Aorta (tissue), 5 donors: ENCODE measurements around the gene ARHGAP22. TPM values are rescaled to one million over a fixed set of nuclear protein-coding genes. Genes with fewer than 3 reads are reported as not detected.
A peak's percentile ranks its signal among the peaks of the same experiment; 100 is the strongest.

Experiments
- ATAC-seq: fragments of 200-7000 bp; cut with Tn5 transposase; one replicate; pipeline ENCODE4 v1.9.1; 2022; ENCODE audit warnings: moderate library complexity; ENCODE audit not compliant: low FRiP score
- DNase-seq, 2 donors: peaks; one replicate each; pipeline ENCODE4 v3.0.0-alpha.2; 2020
- H3K27ac ChIP-seq, 2 donors: one replicate each; pipeline ENCODE4 v1.5.1; 2013; ENCODE audit warnings: low read length in 2 of 2, mild to moderate bottlenecking in 2 of 2, moderate library complexity in 2 of 2, control low read depth in 1 of 2, inconsistent platforms in 1 of 2, low read depth in 1 of 2
- H3K27me3 ChIP-seq, 2 donors: one replicate each; pipeline ENCODE4 v1.6.1; 2013; ENCODE audit warnings: control low read depth in 1 of 2, low read length in 1 of 2, mild to moderate bottlenecking in 1 of 2, moderate library complexity in 1 of 2; ENCODE audit not compliant: insufficient read depth in 2 of 2, control insufficient read depth in 1 of 2
- H3K36me3 ChIP-seq, 2 donors: one replicate each; pipeline ENCODE4 v1.6.1; 2013; ENCODE audit warnings: control low read depth in 1 of 2, low read length in 1 of 2, mild to moderate bottlenecking in 1 of 2; ENCODE audit not compliant: insufficient read depth in 2 of 2, control insufficient read depth in 1 of 2
- H3K4me1 ChIP-seq, 2 donors: one replicate each; pipeline ENCODE4 v1.6.1; 2013; ENCODE audit warnings: low read length in 2 of 2, control low read depth in 1 of 2, mild to moderate bottlenecking in 1 of 2, moderate library complexity in 1 of 2; ENCODE audit not compliant: insufficient read depth in 2 of 2, control insufficient read depth in 1 of 2
- H3K4me3 ChIP-seq, 2 donors: one replicate each; pipeline ENCODE4 v1.5.1; 2013; ENCODE audit warnings: low read length in 2 of 2, control low read depth in 1 of 2, mild to moderate bottlenecking in 1 of 2
- H3K9me3 ChIP-seq: one replicate; pipeline ENCODE4 v1.6.1; 2013; ENCODE audit warnings: mild to moderate bottlenecking, low read length; ENCODE audit not compliant: control insufficient read depth
- WGBS, 2 donors: extraction: QIAGEN DNeasy Blood & Tissue Kit; methylation state at CpG; one replicate each; pipeline ENCODE4 v1.1.7; 2013; 5-methylcytosine and 5-hydroxymethylcytosine counted together
- intact Hi-C, 2 donors: fragments of 100-400 bp; cut with DNase I; formaldehyde crosslinking; loops; one replicate each; pipeline versions ENCODE4 v1.14.2 to v1.15.0; 2022
- polyA plus RNA-seq, 2 donors: library from polyadenylated mRNA; stranded (reverse); fragments of 200-250 nt; gene quantifications; one replicate each; pipeline ENCODE4 v1.2.3, GENCODE V29; 2013
- total RNA-seq, 2 donors: library from RNA; stranded (reverse); fragmentation: NEBNext Ultra II Directional; extraction: Animal tissue kit (Norgen Biotek cat#: 25700); gene quantifications; one replicate each; pipeline ENCODE4 v1.2.1, GENCODE V29; 2021
- donor health status: healthy with polysubstance abuse.
- donor health status: Bipolar disorder and iron deficiency.
- donor health status: DM: no; HTN: no; CAD: no.
- donor health status: DM: no; HTN: no; CAD: no.
- donor health status: DM: yes; HTN: yes; CAD: no.

ARHGAP22 gene
- total and polyA plus RNA-seq, 4 donors: 6.1 to 29.1 (median 17.1) TPM

- Histone ChIP-seq H3K27ac (no peak overlapping the region), H3K27me3 (no peaks in the 10 kb centered on the region), H3K9me3 (no peaks in the 10 kb centered on the region), H3K36me3 (no peaks in the 10 kb centered on the region), H3K4me1 (no peaks in the 10 kb centered on the region), H3K4me3 (no peak overlapping the region)
- 75 to 77% methylated on average over 4 of the region's 4 CpGs for WGBS, 2 donors
- no peak for DNase-seq
- ATAC-seq: no peak
- intact Hi-C loops: no loop called here
These were observed 5.8 kb upstream of the ARHGAP22 start for GRCh38 chr10:48610585-48611093.

- Histone ChIP-seq H3K4me1 (no peaks in the 10 kb centered on the region), H3K36me3 (no peaks in the 10 kb centered on the region), H3K9me3 (no peaks in the 10 kb centered on the region), H3K27me3 (no peaks in the 10 kb centered on the region), H3K27ac (no peak overlapping the region), H3K4me3 (no peak overlapping the region)
- ATAC-seq (no peak), DNase-seq (no peak)
- intact Hi-C loops: loop anchor here in 1 of 2 donors (5.0 kb wide), 2 partner anchors 47 to 248 kb away; no protein-coding TSS in a partner anchor
- WGBS, 2 donors: 51 to 57% methylated on average over 4 of the region's 4 CpGs
These were observed 5.2 kb upstream of the ARHGAP22 start for GRCh38 chr10:48609899-48610584.

- Histone ChIP-seq H3K4me3 (no peak overlapping the region), H3K9me3 (no peaks in the 10 kb centered on the region), H3K27ac (no peak overlapping the region), H3K4me1 (no peaks in the 10 kb centered on the region), H3K36me3 (no peaks in the 10 kb centered on the region), H3K27me3 (no peaks in the 10 kb centered on the region)
- WGBS, 2 donors: 95 to 96% methylated on average over 5 of the region's 5 CpGs
- intact Hi-C loops: loop anchor here in 1 of 2 donors (5.0 kb wide), 2 partner anchors 48 to 247 kb away; no protein-coding TSS in a partner anchor
- DNase-seq (no peak), ATAC-seq (no peak)
These were observed 4.6 kb upstream of the ARHGAP22 start for GRCh38 chr10:48609441-48609840.

- no peaks in the 10 kb centered on the region for H3K36me3 ChIP-seq
- H3K27me3 ChIP-seq: no peaks in the 10 kb centered on the region
- H3K4me3 ChIP-seq: no peak overlapping the region
- H3K9me3 ChIP-seq: no peaks in the 10 kb centered on the region
- intact Hi-C loops: loop anchor here in 1 of 2 donors (5.0 kb wide), 2 partner anchors 48 to 247 kb away; no protein-coding TSS in a partner anchor
- no peaks in the 10 kb centered on the region for H3K4me1 ChIP-seq
- ATAC-seq (no peak), DNase-seq (no peak)
- no peak overlapping the region for H3K27ac ChIP-seq
These were observed 4.1 kb upstream of the ARHGAP22 start for GRCh38 chr10:48608976-48609375.

GRCh38 chr10:48608279-48608681 is 3.4 kb upstream of the ARHGAP22 start:
- Histone ChIP-seq H3K27ac (no peak overlapping the region), H3K4me1 (no peaks in the 10 kb centered on the region), H3K36me3 (no peaks in the 10 kb centered on the region), H3K9me3 (no peaks in the 10 kb centered on the region), H3K4me3 (no peak overlapping the region), H3K27me3 (no peaks in the 10 kb centered on the region)
- ATAC-seq: no peak
- DNase-seq: no peak
- WGBS, 2 donors: 83 to 85% methylated on average over 3 of the region's 3 CpGs
- intact Hi-C loops: loop anchor here in 1 of 2 donors (5.0 kb wide), 2 partner anchors 49 to 246 kb away; no protein-coding TSS in a partner anchor

- peak in 1 of 2 donors; percentile 64 for DNase-seq
- Histone ChIP-seq H3K27me3 (no peaks in the 10 kb centered on the region), H3K9me3 (no peaks in the 10 kb centered on the region), H3K27ac (no peak overlapping the region), H3K36me3 (no peaks in the 10 kb centered on the region), H3K4me1 (no peaks in the 10 kb centered on the region), H3K4me3 (no peak overlapping the region)
- ATAC-seq: no peak
- WGBS, 2 donors: 72 to 78% methylated on average over 6 of the region's 6 CpGs
- intact Hi-C loops: loop anchor here (2.0 to 5.0 kb wide), 3 partner anchors 47 to 245 kb away; no protein-coding TSS in a partner anchor
These were observed 2.7 kb upstream of the ARHGAP22 start for GRCh38 chr10:48607356-48608278.

- H3K36me3 ChIP-seq: no peaks in the 10 kb centered on the region
- ATAC-seq: peak; percentile 13
- no peak overlapping the region for H3K4me3 ChIP-seq
- DNase-seq: peak; percentile 72 to 74
- intact Hi-C loops: loop anchor here (2.0 to 5.0 kb wide), 3 partner anchors 48 to 244 kb away; no protein-coding TSS in a partner anchor
- H3K27ac ChIP-seq: peak overlapping the region in 1 of 2 donors; percentile 42
- H3K4me1 ChIP-seq: no peaks in the 10 kb centered on the region
- H3K9me3 ChIP-seq: no peaks in the 10 kb centered on the region
- no peaks in the 10 kb centered on the region for H3K27me3 ChIP-seq
- 50 to 57% methylated on average over 8 of the region's 8 CpGs for WGBS, 2 donors
These were observed 1.9 kb upstream of the ARHGAP22 start for GRCh38 chr10:48606530-48607355.
